Right lobe of liver (tissue), 6 donors: ENCODE results near the gene CCL17. TPM values are rescaled to one million over a fixed set of nuclear protein-coding genes. Genes with fewer than 3 reads are reported as not detected.
A peak's percentile ranks its signal among the peaks of the same experiment; 100 is the strongest.

Source experiments
- ATAC-seq, 4 donors: fragments of 200-7000 bp; cut with Tn5 transposase; one replicate each; pipeline ENCODE4 v1.9.1; 2020; ENCODE audit warnings: mild to moderate bottlenecking in 4 of 4, moderate library complexity in 4 of 4
- DNase-seq, 3 donors: peaks; one replicate each; pipeline ENCODE4 v3.0.0-alpha.2; 2020
- H3K27ac ChIP-seq, 3 donors: fragments of 200-600 bp; one replicate each; pipeline ENCODE4 v1.8.0; 2022
- H3K27me3 ChIP-seq, 2 donors: fragments of 200-600 bp; one replicate each; pipeline ENCODE4 v1.8.0; 2022
- H3K36me3 ChIP-seq, 4 donors: fragments of 200-600 bp; sonication (generic) in 1 of 4; one replicate each; pipeline versions ENCODE4 v1.5.1 to v1.8.0; 2017 to 2022; ENCODE audit warnings: control low read depth in 1 of 4
- H3K4me1 ChIP-seq, 4 donors: fragments of 200-600 bp; sonication (generic) in 1 of 4; one replicate each; pipeline versions ENCODE4 v1.5.1 to v1.8.0; 2017 to 2022; ENCODE audit warnings: control low read depth in 1 of 4
- H3K4me3 ChIP-seq, 3 donors: fragments of 200-600 bp; one replicate each; pipeline ENCODE4 v1.8.0; 2022
- H3K9me3 ChIP-seq, 4 donors: fragments of 200-600 bp; sonication (generic) in 1 of 4; one replicate each; pipeline versions ENCODE4 v1.5.1 to v1.8.0; 2017 to 2022; ENCODE audit warnings: control low read depth in 1 of 4
- CTCF ChIP-seq, 4 donors: fragments of 200-600 bp in 3 of 4; fragments of 450-650 bp in 1 of 4; IDR thresholded peaks; one replicate each; pipeline versions ENCODE4 v1.5.1 to v1.8.0; 2016 to 2022; ENCODE audit warnings: antibody characterized with exemption in 4 of 4, mild to moderate bottlenecking in 2 of 4
- POLR2A ChIP-seq: fragments of 450-650 bp; IDR thresholded peaks from one replicate; pipeline ENCODE4 v1.6.1; 2017; ENCODE audit warnings: antibody characterized with exemption, mild to moderate bottlenecking
- WGBS: methylation state at CpG from one replicate; pipeline ENCODE4 v1.1.6; 2018; ENCODE audit warnings: low coverage, low lambda C conversion rate; ENCODE audit not compliant: insufficient coverage; ENCODE audit errors: missing lambda C conversion rate; 5-methylcytosine and 5-hydroxymethylcytosine counted together
- intact Hi-C, 2 donors: fragments of 100-400 bp; cut with DNase I; formaldehyde crosslinking; loops; one replicate each; pipeline versions ENCODE4 v1.11.2 to v1.14.1; 2022
- total RNA-seq, 6 experiments: library from RNA; depleted of rRNA in 2 of 6; stranded (reverse); fragments of >200 nt in 2 of 6; fragmentation: NEBNext Ultra II Directional in 3 of 6; extraction: Animal tissue kit (Norgen Biotek cat#: 25700) in 3 of 6; gene quantifications; one replicate each; pipeline versions ENCODE4 v1.1.0 to v1.2.4, GENCODE V29; 2016 to 2023
- donor health status: DM: no; HTN: yes; CAD: no.
- donor health status: DM: no; HTN: no; CAD: no.
- donor health status: DM: no; HTN: no; CAD: no.
- donor health status: DM: no; HTN: yes; CAD: no.
- donor health status: DM: no; HTN: yes; CAD: no.

The CCL17 gene
- total RNA-seq, 6 experiments from 2014 or later: not detected

- no peak overlapping the region for H3K27ac ChIP-seq
- H3K4me1 ChIP-seq: peaks cover 0 to 3% (median 0%) of the 10 kb centered on the region in 4 donors
- TF ChIP-seq CTCF (IDR thresholded peaks at IDR 0.05): no peak
- TF ChIP-seq POLR2A: no peak
- peak in 1 of 4 donors; percentile 4 for ATAC-seq
- intact Hi-C loops: no loop called here
- H3K36me3 ChIP-seq: peaks cover 0 to 10% (median under 1%) of the 10 kb centered on the region in 4 donors
- no peaks in the 10 kb centered on the region for H3K27me3 ChIP-seq
- WGBS: 80% methylated on average over 1 of the region's 5 CpGs
- H3K4me3 ChIP-seq: no peak overlapping the region
- no peak for DNase-seq
- no peaks in the 10 kb centered on the region for H3K9me3 ChIP-seq
Observed at GRCh38 chr16:57385083-57385482, 19.5 kb upstream of the CCL17 start.

GRCh38 chr16:57386381-57386951 lies 18.1 kb upstream of the CCL17 start:
- H3K9me3 ChIP-seq: no peaks in the 10 kb centered on the region
- H3K27me3 ChIP-seq: no peaks in the 10 kb centered on the region
- TF ChIP-seq CTCF (IDR thresholded peaks at IDR 0.05) (no peak), POLR2A (no peak)
- DNase-seq (no peak), ATAC-seq (no peak)
- intact Hi-C loops: no loop called here
- H3K4me3 ChIP-seq: no peak overlapping the region
- H3K36me3 ChIP-seq: peaks cover 0 to 8% (median under 1%) of the 10 kb centered on the region in 4 donors
- H3K27ac ChIP-seq: no peak overlapping the region
- WGBS: 86% methylated on average over 5 of the region's 5 CpGs
- no peaks in the 10 kb centered on the region for H3K4me1 ChIP-seq

- TF ChIP-seq POLR2A (no peak), CTCF (IDR thresholded peaks at IDR 0.05) (no peak)
- no peaks in the 10 kb centered on the region for H3K36me3 ChIP-seq
- H3K4me1 ChIP-seq: no peaks in the 10 kb centered on the region
- WGBS: 20% methylated on average over 1 of the region's 3 CpGs
- no peak overlapping the region for H3K4me3 ChIP-seq
- no peak overlapping the region for H3K27ac ChIP-seq
- intact Hi-C loops: no loop called here
- no peaks in the 10 kb centered on the region for H3K27me3 ChIP-seq
- H3K9me3 ChIP-seq: no peaks in the 10 kb centered on the region
- ATAC-seq: no peak
- DNase-seq: no peak
Observed at GRCh38 chr16:57387598-57388354, 16.8 kb upstream of the CCL17 start.

- Histone ChIP-seq H3K9me3 (no peaks in the 10 kb centered on the region), H3K27me3 (no peaks in the 10 kb centered on the region), H3K4me1 (no peaks in the 10 kb centered on the region), H3K4me3 (no peak overlapping the region), H3K36me3 (no peaks in the 10 kb centered on the region), H3K27ac (no peak overlapping the region)
- TF ChIP-seq POLR2A (no peak), CTCF (IDR thresholded peaks at IDR 0.05) (no peak)
- intact Hi-C loops: no loop called here
- no peak for ATAC-seq
- no peak for DNase-seq
- 71% methylated on average over 6 of the region's 7 CpGs for WGBS
Observed at GRCh38 chr16:57388359-57389086, 16.0 kb upstream of the CCL17 start.
